Measurements from ENCODE around the gene CNN2.

Gene CNN2

GRCh38 chr19:1053176-1054101 is 27.0 kb downstream of the CNN2 start:
- DNase-seq: no peak

- no peak for DNase-seq
Observed at GRCh38 chr19:1054102-1055027, 28.0 kb downstream of the CNN2 start.

- DNase-seq: no peak
Observed at GRCh38 chr19:1055028-1055425, 28.6 kb downstream of the CNN2 start.

- DNase-seq: no peak
Observed at GRCh38 chr19:1055886-1056620, 29.6 kb downstream of the CNN2 start.

GRCh38 chr19:1057176-1057855 is 30.9 kb downstream of the CNN2 start:
- DNase-seq: no peak

GRCh38 chr19:1058112-1058511 is 31.7 kb downstream of the CNN2 start:
- no peak for DNase-seq

- no peak for DNase-seq
Observed at GRCh38 chr19:1060689-1061088, 34.3 kb downstream of the CNN2 start.

GRCh38 chr19:1061987-1062386 is 35.6 kb downstream of the CNN2 start:
- DNase-seq: no peak

GRCh38 chr19:1062387-1063029 is 36.1 kb downstream of the CNN2 start:
- no peak for DNase-seq

- DNase-seq: no peak
Observed at GRCh38 chr19:1063030-1063908, 36.9 kb downstream of the CNN2 start.

- no peak for DNase-seq
Observed at GRCh38 chr19:1063909-1064660, 37.7 kb downstream of the CNN2 start.

- peak; percentile 72 for DNase-seq
Observed at GRCh38 chr19:1064661-1065605, 38.5 kb downstream of the CNN2 start.

GRCh38 chr19:1065606-1066109 is 39.2 kb downstream of the CNN2 start:
- DNase-seq: no peak

- no peak for DNase-seq
Observed at GRCh38 chr19:1066251-1066747, 39.9 kb downstream of the CNN2 start.

GRCh38 chr19:1066748-1067340 is 40.4 kb downstream of the CNN2 start, which contains the start of gene ARHGAP45:
TSS of gene ARHGAP45 (plus strand) at chr19:1067167. CDS start at chr19:1067406, 239 bp downstream.
- DNase-seq: peak; percentile 79

GRCh38 chr19:1067341-1067957 is 41.0 kb downstream of the CNN2 start:
- peak; percentile 55 for DNase-seq
